ENCODE measurements around the gene INTU. TPM values are rescaled to one million over a fixed set of nuclear protein-coding genes. Genes with fewer than 3 reads are reported as not detected.

The INTU gene
- polyA plus RNA-seq, 2 of the 4 experiments (the other 2 are of a cell fraction), result 1.8 to 4.7 TPM

DNA sequence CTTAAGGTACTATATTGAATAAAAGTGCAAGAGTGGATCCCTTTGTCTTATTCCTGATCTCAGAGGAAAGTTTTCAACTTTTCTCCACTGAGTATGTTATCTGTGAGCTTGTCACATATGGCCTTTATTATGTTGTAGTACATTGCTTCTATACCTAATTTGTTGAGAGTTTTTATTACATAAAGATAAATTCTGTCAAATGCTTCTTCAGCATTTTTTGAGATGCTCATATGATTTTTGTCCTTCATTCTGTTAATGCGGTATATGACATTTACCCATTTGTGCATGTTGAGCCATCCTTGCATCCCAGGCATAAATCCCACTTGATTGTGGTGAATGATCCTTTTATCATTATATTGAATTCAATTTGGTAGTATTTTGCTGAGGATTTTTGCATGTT lies 108.5 kb downstream of the INTU start:
- ChIA-PET CTCF (interaction anchor here (0.7 kb wide), 1 partner anchor 8 kb away, joined by 3 read pairs; no protein-coding TSS in a partner anchor), POLR2A (no interaction called here)
- FAIRE-seq, result no peak
- no peak for ATAC-seq
- Histone ChIP-seq H3K4me2 (no peak overlapping the region), H3K27ac (no peak overlapping the region), H3K4me3 (no peak overlapping the region), H3K9me3 (no peaks in the 10 kb centered on the region), H3K4me1 (no peaks in the 10 kb centered on the region)
- WGBS (ENCODE audit: missing lambda C conversion rate), result 93% methylated on average over 1 of the region's 1 CpG
- DNase-seq (ENCODE audit: low read depth in 1 of 2, low spot score in 1 of 2), result no peak
- TF ChIP-seq SMC3 (IDR thresholded peaks at IDR 0.05) (no peak), MYC (IDR thresholded peaks at IDR 0.05; ENCODE audit: borderline replicate concordance, low read length) (no peak), MAFK (IDR thresholded peaks at IDR 0.05; ENCODE audit: partially characterized antibody) (peak; percentile 39)

DNA sequence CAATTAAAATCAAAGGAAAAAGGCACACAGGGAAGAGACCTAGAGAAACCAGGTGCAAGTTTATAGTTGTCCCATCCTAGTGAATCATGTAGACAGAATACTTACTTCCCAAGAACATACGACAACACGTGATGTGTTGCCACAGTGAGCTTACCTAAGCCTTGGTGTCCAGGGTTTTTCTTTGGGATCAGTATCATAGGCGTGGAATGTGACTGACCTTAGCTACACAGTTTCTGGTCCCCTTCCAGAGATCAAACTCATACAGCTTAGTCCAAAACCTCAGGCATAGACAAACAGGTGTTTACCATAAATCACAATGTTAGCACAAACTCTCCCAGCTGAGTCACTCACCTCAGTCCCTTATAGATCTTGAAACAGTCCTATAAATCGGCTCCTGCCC lies 115.1 kb downstream of the INTU start:
- POLR2A ChIA-PET, result no interaction called here
- WGBS (ENCODE audit: missing lambda C conversion rate), result 51% methylated on average over 4 of the region's 4 CpGs
- TF ChIP-seq, protein P1, sequence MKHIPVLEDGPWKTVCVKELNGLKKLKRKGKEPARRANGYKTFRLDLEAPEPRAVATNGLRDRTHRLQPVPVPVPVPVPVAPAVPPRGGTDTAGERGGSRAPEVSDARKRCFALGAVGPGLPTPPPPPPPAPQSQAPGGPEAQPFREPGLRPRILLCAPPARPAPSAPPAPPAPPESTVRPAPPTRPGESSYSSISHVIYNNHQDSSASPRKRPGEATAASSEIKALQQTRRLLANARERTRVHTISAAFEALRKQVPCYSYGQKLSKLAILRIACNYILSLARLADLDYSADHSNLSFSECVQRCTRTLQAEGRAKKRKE (CRISPR knock-in tag; IDR thresholded peaks at IDR 0.05; ENCODE audit: low read depth), result no peak
- TF ChIP-seq FOXS1 (CRISPR knock-in tag; IDR thresholded peaks at IDR 0.05) (no peak), HOXB5 (CRISPR knock-in tag; IDR thresholded peaks at IDR 0.05) (no peak), SMC3 (IDR thresholded peaks at IDR 0.05) (no peak), RFX5 (IDR thresholded peaks at IDR 0.05) (no peak), POLR2AphosphoS2 (conservative IDR thresholded peaks at IDR 0.05; ENCODE audit: low read length) (no peak), CHD4 (IDR thresholded peaks at IDR 0.05; ENCODE audit: borderline replicate concordance) (no peak), NFE2L2 (conservative IDR thresholded peaks at IDR 0.05; ENCODE audit: low read length) (no peak), GATA3 (IDR thresholded peaks at IDR 0.05; ENCODE audit: borderline replicate concordance) (no peak), CHD2 (IDR thresholded peaks at IDR 0.05; ENCODE audit: low read length, partially characterized antibody) (no peak), HES2 (IDR thresholded peaks at IDR 0.05) (no peak), ZSCAN20 (CRISPR knock-in tag; IDR thresholded peaks at IDR 0.05) (no peak), SREBF2 (IDR thresholded peaks at IDR 0.05) (no peak), KDM1A (IDR thresholded peaks at IDR 0.05; ENCODE audit: low read depth) (no peak), HOXB13 (CRISPR knock-in tag; IDR thresholded peaks at IDR 0.05; ENCODE audit: low read depth) (no peak), EHF (CRISPR knock-in tag; IDR thresholded peaks at IDR 0.05) (no peak), MAFK (IDR thresholded peaks at IDR 0.05; ENCODE audit: partially characterized antibody) (no peak)
- TF ChIP-seq, protein P2, sequence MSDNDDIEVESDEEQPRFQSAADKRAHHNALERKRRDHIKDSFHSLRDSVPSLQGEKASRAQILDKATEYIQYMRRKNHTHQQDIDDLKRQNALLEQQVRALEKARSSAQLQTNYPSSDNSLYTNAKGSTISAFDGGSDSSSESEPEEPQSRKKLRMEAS (IDR thresholded peaks at IDR 0.05), result no peak
- ATAC-seq (no peak), DNase-seq (ENCODE audit: low read depth in 1 of 2, low spot score in 1 of 2) (no peak), FAIRE-seq (no peak)
- Histone ChIP-seq H3K4me1 (no peaks in the 10 kb centered on the region), H3K4me3 (no peak overlapping the region), H3K9me3 (no peaks in the 10 kb centered on the region), H3K27ac (no peak overlapping the region), H3K4me2 (no peak overlapping the region)
- CTCF ChIA-PET, result interaction anchor here (0.6 to 2.4 kb wide), 3 partner anchors 15 to 443 kb away, joined by 3 to 7 read pairs (median 4); no protein-coding TSS in a partner anchor

DNA sequence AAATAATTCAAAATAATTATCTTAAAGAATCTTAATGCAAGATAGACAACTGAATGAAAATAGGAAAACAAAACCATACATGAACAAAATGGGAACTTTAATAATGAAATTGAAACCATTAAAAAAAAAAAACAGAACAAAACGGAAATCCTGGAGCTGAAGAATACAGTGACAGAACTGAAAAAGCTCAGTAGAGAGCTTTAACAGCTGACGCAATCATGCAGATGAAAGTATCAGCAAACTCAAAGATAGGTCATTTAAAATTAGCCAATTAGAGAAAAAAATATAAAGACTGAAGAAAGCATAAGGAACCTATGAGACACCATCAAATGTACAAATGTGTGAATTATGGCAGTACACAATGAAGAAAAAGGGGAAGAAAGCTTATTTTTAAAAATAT lies 116.2 kb downstream of the INTU start:
- POLR2A ChIA-PET, result no interaction called here
- Histone ChIP-seq H3K4me2 (no peak overlapping the region), H3K9me3 (no peaks in the 10 kb centered on the region), H3K27ac (no peak overlapping the region), H3K4me1 (no peaks in the 10 kb centered on the region), H3K4me3 (no peak overlapping the region)
- no peak for FAIRE-seq
- WGBS (ENCODE audit: missing lambda C conversion rate), result 59% methylated on average over 2 of the region's 2 CpGs
- no peak for DNase-seq (ENCODE audit: low read depth in 1 of 2, low spot score in 1 of 2)
- CTCF ChIA-PET, result interaction anchor here (2.4 kb wide), 1 partner anchor 16 kb away, joined by 7 read pairs; no protein-coding TSS in a partner anchor
- ATAC-seq, result no peak
- no peak for TF ChIP-seq CBX2 (IDR thresholded peaks at IDR 0.05; ENCODE audit: borderline replicate concordance, low read depth)
- TF ChIP-seq, protein P3, sequence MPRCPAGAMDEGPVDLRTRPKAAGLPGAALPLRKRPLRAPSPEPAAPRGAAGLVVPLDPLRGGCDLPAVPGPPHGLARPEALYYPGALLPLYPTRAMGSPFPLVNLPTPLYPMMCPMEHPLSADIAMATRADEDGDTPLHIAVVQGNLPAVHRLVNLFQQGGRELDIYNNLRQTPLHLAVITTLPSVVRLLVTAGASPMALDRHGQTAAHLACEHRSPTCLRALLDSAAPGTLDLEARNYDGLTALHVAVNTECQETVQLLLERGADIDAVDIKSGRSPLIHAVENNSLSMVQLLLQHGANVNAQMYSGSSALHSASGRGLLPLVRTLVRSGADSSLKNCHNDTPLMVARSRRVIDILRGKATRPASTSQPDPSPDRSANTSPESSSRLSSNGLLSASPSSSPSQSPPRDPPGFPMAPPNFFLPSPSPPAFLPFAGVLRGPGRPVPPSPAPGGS (IDR thresholded peaks at IDR 0.05), result no peak
- no peak for TF ChIP-seq JUNB (IDR thresholded peaks at IDR 0.05)
- TF ChIP-seq ESRRA (IDR thresholded peaks at IDR 0.05; ENCODE audit: borderline replicate concordance, low read length), result no peak
- no peak for TF ChIP-seq CBX8 (IDR thresholded peaks at IDR 0.05)
- no peak for TF ChIP-seq REST (IDR thresholded peaks at IDR 0.05)
- TF ChIP-seq NFE2L2 (conservative IDR thresholded peaks at IDR 0.05; ENCODE audit: low read length), result no peak
- no peak for TF ChIP-seq MAZ (IDR thresholded peaks at IDR 0.05; ENCODE audit: borderline replicate concordance, low read depth, low read length)
- no peak for TF ChIP-seq JUN (IDR thresholded peaks at IDR 0.05)
- TF ChIP-seq MAFK (IDR thresholded peaks at IDR 0.05; ENCODE audit: partially characterized antibody), result no peak
- no peak for TF ChIP-seq ZC3H11A (IDR thresholded peaks at IDR 0.05)
- TF ChIP-seq RAD21 (conservative IDR thresholded peaks at IDR 0.05 in 1 of 2, IDR thresholded peaks at IDR 0.05 in 1 of 2), result no peak
- TF ChIP-seq TFCP2L1 (CRISPR knock-in tag; IDR thresholded peaks at IDR 0.05), result no peak
- TF ChIP-seq ZFP36 (IDR thresholded peaks at IDR 0.05; ENCODE audit: borderline replicate concordance, partially characterized antibody), result no peak
- TF ChIP-seq BHLHE40 (IDR thresholded peaks at IDR 0.05; ENCODE audit: low read depth, low read length), result no peak
- no peak for TF ChIP-seq EHF (CRISPR knock-in tag; IDR thresholded peaks at IDR 0.05)
